Stimulated activated CD8-positive, alpha-beta memory T cell treated with anti-CD3 and anti-CD28 coated beads, Interleukin-7, amount 100 ng/mL, for 4 hours (primary cell): ENCODE data around the gene FOXL3.
"Not testable (repeated sequence)": the region's sequence is repeated elsewhere in the genome, so short reads cannot be mapped to it uniquely, and the experiment has no call there.

Source experiments
- DNase-seq, 2 donors: peaks; one replicate each; pipeline ENCODE4 v3.0.0-alpha.2; 2020; ENCODE audit warnings: low read depth in 2 of 2

Gene FOXL3

GRCh38 chr7:255038-255435 is 34.9 kb upstream of the FOXL3 start:
- DNase-seq = no peak

DNA sequence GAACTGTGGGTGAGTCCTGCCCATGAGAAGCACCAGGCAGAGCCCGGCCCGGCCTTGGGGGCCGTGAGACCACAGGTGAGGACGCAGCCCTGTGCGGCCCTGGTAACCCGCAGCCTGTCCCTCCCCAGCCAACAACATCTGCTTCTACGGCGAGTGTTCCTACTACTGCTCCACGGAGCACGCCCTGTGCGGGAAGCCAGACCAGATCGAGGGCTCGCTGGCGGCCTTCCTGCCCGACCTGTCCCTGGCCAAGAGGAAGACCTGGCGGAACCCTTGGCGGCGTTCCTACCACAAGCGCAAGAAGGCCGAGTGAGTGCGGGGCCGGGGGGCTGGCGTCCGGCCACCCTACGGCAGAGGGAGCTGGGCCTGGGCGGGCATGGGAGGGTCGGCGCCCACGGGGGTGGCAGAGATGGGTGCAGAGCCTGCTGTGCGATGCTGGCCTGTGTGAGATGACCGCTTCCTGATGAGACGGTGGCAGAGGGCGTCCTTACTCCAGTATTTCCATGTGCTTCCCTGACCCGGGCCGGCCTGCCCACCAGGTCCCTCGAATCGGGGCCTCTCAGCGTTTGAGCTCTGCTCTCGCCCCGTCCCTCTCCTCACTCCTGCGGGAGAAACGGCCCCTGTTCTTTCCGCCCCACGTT is 34.1 kb upstream of the FOXL3 start:
- DNase-seq = no peak

DNA sequence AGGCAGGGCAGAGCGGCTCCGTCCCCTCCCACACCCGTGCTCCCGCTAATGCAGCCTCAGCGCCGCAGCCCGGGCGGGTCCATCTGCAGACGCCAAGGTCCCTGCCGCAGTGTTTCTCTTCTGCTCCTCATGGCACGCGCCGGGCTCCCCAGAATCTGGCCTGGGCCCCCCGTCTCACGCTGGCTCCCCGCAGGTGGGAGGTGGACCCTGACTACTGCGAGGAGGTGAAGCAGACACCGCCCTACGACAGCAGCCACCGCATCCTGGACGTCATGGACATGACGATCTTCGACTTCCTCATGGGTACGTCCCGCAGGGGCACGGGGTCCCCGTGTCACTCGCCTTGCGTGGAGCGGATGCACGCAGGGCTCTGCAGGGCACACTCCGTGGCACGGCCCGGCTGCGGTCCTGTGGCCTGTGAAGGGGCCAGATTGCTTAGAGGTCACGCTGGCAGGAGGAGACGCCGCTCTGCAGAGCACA is 33.5 kb upstream of the FOXL3 start:
- DNase-seq = no peak

- DNase-seq = no peak
Observed at GRCh38 chr7:256981-257646, 32.9 kb upstream of the FOXL3 start.

DNA sequence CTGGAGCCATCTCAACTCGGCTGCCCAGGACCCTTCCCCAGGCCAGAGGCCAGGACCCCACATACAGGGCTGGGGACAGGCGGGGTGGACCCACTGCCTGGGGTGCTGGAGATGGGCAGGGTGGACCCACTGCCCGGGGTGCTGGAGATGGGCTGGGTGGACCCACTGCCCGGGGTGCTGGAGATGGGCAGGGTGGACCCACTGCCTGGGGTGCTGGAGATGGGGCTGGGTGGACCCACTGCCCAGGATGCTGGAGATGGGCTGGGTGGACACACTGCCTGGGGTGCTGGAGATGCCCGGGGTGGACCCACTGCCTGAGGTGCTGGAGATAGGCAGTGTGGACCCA is 32.4 kb upstream of the FOXL3 start:
- no peak for DNase-seq

GRCh38 chr7:258476-259190 is 31.3 kb upstream of the FOXL3 start:
- DNase-seq = no peak

- no peak for DNase-seq
Observed at GRCh38 chr7:259191-259505, 30.8 kb upstream of the FOXL3 start.

DNA sequence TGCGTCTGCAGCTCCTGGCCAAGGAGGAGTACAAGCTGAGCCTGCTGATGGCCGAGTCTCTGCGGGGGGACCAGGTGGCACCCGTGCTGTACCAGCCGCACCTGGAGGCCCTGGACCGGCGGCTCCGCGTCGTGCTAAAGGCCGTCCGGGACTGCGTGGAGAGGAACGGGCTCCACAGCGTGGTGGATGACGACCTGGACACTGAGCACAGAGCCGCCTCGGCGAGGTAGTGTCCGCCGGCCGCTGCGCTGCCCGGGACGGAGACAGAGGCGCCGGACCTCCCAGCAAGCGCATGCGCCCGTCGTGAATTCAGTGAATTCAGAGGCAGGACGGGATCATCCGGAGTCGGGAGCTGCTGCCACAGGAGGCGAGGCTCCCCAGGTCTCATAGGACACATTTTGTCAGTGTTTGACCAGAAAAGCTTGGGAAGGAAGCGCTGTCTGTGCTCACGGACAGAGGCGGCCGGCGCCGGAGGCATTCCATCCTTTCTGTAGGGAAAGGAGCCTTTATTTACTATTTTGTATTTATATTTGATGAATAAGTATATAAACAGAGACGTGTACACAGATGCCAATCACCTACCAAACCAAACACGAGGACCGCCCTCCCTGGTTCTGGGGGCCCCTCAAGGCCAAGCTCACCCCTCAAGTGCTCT is 30.1 kb upstream of the FOXL3 start:
- no peak for DNase-seq

GRCh38 chr7:260441-261281 is 29.3 kb upstream of the FOXL3 start:
- DNase-seq = no peak

DNA sequence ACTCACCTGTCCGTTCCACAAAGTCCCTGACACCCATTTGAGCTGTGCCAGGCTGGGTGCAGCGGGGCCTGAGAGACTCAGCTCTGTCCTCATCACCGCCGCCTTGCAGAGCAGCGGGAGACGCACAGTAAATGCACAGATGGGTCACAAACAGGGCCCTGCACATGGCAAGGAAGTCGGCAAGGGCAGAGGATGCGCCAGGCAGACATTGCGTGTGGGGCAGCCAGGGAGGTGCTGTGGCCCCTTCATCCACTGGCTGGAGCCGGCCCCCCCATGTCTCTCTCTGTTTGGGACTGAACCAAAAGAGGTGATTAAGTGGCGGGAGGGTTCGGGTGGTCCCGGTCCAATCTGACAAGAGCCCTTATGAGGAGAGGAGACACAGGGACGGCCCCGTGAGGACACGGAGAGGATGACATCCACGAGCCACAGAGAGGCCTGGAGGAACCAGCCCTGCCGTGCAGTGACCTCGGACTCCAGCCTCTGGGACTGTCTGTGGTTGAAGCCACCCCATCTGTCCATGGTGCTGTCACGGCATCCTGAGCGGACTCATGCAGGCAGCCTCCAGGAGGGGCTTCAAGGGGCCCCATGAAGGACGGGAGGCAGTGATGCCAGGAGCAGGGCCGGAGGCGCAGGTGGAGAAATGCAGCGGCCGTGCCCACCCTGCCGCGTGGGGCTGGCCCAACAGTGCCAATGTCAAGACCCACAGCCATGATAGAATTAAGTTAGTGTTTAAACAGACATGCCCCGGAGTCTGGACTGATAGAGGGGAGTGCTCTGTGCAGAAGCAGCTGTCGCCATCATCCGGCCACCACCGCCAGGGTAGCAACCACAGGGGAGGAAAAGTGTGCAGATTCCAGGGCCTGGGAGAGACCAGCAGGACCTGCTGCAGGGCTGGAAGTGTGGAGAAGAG is 28.4 kb upstream of the FOXL3 start:
- DNase-seq = no peak

DNA sequence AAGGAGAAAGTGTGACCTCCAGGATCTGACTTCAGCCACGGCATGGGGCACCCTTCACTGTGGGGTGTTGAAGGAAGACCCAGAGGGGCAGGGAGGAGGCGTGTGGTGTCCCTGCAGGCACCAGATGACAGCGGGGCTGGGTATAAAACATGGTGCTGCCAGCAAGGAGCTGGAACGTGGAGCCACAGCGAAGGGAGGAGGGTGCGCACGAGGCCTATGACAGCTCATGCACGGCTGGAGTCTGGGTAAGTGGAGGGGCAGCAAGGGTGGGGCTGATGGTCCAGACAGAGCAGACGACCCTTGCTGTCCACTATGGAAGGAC is 27.8 kb upstream of the FOXL3 start:
- no peak for DNase-seq

DNA sequence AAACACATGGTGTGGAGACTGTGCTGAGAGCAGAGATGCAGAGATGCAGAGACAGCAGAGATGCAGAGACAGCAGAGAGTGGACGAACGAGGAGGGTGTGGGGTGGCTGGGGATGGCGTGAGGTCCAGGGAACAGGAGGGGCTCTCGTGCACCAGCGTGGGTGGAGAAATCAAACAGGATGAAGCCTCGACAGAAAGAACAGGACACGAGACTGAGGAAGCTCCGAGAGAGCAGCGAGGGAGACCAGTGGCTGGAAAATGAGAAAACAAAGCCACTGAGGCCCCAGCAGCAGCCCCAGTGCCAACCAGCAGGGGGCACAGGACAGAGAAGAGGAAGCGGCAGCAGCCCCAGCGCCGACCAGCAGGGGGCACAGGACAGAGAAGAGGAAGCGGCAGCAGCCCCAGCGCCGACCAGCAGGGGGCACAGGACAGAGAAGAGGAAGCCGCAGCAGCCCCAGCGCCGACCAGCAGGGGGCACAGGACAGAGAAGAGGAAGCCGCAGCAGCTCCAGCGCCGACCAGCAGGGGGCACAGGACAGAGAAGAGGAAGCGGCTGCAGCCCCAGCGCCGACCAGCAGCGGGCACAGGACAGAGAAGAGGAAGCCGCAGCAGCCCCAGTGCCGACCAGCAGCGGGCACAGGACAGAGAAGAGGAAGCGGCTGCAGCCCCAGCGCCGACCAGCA is 27.2 kb upstream of the FOXL3 start:
- not testable (repeated sequence) for DNase-seq

DNA sequence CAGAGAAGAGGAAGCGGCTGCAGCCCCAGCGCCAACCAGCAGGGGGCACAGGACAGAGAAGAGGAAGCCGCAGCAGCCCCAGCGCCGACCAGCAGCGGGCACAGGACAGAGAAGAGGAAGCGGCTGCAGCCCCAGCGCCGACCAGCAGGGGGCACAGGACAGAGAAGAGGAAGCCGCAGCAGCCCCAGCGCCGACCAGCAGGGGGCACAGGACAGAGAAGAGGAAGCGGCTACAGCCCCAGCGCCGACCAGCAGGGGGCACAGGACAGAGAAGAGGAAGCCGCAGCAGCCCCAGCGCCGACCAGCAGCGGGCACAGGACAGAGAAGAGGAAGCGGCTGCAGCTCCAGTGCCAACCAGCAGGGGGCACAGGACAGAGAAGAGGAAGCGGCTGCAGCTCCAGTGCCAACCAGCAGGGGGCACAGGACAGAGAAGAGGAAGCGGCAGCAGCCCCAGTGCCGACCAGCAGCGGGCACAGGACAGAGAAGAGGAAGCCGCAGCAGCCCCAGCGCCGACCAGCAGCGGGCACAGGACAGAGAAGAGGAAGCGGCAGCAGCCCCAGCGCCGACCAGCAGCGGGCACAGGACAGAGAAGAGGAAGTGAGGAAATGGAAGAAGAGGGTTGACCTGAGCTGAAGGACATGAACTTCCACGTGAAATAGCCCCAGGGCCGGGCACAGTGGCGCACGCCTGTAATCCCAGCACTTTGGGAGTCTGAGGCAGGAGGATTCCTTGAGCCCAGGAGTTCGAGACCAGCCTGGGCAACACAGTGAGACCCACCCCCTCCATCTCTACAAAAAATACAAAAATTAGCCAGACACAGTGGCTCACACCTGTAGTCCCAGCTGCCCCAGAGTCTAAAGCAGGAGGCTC is 26.3 kb upstream of the FOXL3 start:
- not testable (repeated sequence) for DNase-seq

GRCh38 chr7:264541-265191 is 25.3 kb upstream of the FOXL3 start:
- no peak for DNase-seq

GRCh38 chr7:265192-265997 is 24.6 kb upstream of the FOXL3 start:
- no peak for DNase-seq

GRCh38 chr7:265998-266850 is 23.7 kb upstream of the FOXL3 start:
- no peak for DNase-seq
